Hematopoietic multipotent progenitor cell treated with erythropoietin and hydrocortisone succinate and interleukin-3 and kit ligand, for 8 days (in vitro differentiated cells): ENCODE measurements around the gene MILR1.
A peak's percentile ranks its signal among the peaks of the same experiment; 100 is the strongest.

Experiments
- DNase-seq: peaks from one replicate; pipeline ENCODE4 v3.0.0-alpha.2; 2015

MILR1 gene

DNA sequence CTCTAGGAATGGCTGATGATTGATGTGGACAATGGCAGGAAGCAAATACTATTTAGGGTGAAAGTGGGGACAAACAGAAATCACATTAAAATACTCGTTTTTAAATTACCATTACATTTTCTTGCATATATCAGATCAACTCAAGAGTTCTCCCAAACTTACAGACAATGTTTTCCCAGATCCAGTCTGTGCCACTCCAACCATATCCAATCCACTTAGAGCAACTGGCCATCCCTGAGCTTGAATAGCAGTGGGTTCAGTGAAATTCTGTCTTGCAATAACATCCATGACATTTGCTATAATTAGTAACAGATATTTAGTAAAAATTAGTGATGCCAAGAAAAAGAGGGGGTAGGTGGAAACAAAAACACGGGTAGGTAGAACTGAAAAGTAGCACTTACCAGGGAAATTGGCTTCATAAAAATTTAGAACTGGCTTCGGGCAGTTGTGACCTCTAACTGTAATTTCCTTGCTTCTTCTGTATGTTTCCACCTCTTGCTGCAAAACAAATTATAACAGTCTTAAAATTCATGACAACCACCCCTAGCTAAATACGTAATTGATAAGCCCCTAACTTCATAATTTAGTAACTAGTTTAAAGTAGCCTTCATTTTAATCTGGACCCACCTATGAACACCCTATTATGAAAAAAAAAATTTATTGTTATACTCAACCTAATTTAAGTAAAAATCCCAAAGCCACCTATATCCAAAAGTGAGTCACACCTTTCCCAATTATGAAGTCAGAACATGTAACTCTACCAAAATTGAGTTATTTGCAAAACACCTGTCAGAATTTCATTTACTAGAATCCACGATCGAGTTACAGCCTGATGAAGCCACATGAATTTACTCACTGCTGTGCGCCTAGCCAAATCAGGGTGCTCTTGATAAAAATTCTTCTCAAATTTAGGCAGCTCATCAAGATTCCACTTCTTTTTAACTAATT is 55.2 kb downstream of the MILR1 start:
- DNase-seq: no peak

DNA sequence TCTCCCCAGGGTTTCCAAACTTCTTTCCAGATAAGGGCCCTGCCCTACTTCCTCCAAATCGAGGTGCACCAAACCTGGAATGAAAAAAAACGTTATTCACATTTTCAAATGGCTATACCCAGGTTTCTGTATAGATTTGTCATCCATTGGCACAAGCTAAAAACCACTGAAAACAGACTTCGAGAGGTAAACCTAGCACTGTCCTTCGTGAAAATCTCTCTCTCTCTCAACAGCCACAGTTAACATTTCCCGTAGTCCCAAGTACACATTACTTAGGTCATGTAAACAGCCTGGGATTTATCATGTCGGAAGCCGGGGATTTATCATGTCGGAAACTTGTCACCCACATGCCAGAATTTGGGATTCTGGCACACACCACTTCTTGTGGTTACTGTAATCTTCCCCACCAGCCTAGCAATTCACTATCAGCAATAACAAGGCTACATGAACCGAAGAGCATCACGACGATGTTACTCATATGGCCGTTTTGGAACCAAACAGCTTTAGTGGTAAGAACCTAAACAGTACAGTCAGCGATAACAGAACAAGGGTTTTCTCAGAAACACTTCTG is 55.9 kb downstream of the MILR1 start:
- peak; percentile 87 for DNase-seq

DNA sequence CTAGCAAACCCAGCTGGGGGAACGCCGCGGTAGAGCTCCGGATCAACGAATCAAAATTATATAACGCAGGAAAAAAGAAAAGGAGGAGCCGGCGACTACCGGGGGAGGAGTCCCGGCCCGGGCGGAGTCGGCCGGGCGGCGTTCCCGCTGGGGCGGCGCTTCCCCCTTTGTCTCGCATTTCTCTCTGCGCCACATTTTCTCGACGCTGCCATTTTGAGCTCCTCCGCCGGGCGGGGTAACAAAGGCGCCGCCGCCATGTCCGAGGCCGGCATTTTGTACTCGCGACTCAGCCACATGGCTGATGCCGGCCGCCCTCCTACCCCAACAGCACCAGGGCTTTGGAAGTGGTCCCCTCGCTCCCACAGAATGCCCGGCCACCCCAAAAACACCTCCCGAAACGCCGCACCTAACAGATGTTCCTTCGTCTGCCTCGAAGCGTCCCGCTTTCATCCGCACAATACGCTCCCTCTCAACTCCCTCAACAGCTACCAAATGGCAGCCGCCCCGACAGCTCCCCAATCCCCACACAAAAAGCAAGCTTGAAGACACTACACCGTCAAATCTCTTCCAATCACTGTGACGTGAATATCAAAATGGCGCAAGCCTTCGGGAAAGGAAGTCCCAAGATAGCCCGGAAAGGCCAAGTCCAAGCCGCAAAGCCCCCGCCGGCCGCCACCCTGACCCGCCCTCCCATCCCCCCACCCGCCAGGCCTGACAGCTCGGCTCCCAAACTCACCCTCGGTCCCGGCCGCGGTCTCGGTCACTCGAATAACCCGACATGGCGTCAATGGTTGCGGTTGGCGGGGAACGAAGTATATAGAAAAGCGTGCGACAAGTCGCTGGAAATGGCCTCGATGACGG is 56.7 kb downstream of the MILR1 start:
- peak; percentile 89 for DNase-seq

DNA sequence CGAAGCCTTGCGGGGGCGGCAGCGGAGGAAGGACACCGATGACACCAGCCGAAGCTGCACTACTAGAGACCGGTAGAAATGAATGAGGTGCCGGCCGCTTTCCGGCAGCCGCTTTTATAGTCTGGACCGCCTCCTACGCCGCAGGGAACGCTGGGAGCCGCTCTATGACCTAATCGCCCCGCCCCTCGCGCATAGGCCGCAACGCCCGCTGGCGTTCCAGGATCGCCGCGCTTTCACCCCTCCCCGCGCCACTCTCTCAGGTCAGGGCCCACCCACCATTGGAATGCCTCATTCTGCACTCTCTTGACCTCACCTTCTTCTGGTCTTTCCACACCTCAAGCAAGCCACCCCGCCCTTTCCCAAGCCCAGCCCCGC is 57.3 kb downstream of the MILR1 start, which contains the start of gene DDX5:
Gene DDX5 (minus strand): TSS at position 89 of the 375 bp plus-strand sequence. CDS start 170 bp downstream, outside the sequence.
- DNase-seq: peak; percentile 96

DNA sequence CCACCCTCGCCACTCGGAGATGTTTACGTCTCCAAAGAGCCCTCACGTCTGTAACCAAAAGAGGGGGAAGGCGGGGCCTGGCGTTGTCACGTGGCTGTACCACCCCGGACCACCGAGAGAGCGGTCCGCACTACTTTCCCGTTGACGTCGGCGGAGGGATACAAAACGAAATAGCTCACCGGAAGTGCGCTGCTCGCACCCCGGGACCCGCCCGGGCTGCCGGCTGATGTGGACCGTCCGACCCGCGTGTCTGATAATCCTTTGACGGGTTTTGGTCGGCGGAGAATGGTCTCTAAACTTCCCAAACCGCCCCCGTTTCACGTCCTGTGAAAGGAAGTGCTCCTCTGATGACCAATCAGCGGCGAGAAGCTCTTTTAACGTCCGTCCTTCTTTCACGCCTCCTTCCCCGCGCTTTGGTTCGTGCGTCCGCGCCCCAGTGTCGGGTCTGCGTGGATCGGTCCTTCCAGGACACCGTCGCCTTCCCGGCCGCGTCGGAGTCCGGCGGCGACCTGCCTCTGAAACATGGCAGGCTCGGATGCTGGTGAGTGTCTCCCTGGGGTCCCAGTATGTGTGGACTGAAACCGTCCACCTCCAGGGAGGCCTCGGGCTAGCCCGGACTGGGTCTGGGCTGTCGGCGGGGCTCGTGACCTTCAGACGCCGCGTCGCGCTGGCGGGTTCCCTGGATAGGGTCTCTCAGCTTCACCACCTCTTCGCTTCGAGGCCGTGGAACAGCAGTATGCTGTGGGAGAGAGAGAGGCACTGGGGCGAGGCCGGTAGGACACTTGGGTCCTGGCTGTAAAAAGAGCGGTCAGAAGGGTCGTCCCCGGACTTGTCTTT is 57.9 kb downstream of the MILR1 start, which contains the start of gene CEP95:
Gene CEP95 (plus strand): TSS at position 402 of the 837 bp plus-strand sequence. CDS start 121 bp downstream, at position 523.
- peak; percentile 97 for DNase-seq

DNA sequence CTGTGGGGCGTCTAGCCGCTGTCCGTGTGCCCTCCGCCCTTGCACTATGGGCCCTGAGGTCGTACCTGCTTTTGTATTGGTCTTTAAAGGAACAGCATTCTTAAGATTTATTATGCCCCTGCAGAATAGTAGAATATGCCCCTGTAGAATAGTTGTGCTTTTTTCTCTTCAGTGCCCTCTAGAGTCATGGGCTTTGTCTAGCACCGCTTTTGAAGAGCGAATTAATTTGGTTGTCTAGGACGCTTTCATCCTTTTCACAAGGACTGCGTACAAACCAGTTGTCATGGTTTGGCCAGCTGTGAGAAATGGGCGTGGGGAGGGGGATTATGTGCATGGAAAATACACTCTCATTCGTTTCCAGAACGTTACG is 58.5 kb downstream of the MILR1 start:
- peak; percentile 83 for DNase-seq

DNA sequence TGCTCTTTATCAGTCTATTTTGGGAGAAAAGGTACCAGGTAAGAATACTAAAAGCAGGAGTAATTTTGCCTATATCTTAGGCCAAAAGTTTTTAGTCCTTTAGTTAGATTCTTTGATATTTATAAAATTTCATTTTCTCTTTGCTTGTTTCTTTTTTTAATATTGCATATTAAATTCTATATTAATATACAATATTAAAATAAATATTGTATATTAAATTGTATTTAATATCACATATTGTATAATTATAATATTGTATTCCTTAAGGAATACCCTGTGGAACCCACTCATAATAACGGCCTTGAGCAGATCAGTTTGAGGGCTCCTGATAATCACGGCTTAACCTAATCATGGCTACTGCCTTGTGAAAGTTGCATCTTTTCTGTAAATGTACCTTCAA is 59.8 kb downstream of the MILR1 start:
- DNase-seq: no peak

DNA sequence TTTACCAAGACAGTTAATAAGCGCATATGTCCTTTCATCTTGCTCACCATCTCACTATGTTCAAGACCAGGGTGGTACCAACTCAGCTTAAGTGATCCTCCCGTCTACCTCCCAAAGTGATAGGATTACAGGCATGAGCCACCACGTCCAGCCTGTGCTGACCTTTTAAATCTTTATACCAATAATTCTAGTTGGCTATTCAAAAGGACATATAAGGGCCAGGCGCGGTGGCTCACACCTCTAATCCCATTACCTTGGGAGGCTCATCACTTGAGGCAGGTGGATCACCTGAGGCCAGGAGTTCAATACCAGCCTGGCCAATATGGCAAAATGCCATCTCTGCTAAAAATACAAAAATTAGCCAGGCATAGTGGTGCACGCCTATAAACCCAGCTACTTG is 60.3 kb downstream of the MILR1 start:
- DNase-seq: no peak

DNA sequence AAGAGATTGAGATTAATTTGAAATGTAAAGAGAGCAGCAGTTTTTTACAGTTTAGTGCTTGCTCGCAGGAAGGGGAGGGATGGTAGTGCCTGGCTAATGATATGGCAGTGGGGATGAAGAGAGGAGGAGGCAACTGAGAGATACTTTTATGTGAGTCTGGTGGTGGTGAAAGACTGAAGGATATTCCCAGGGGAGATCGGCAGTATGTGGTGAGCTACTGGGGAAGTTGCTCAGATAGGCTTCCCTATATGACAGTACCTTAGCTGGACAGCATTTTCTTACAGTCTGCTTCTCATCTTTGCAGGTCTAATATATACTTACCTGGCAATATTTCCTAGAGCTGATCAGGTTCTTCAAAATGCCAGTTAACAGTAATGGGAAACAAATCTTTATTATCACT is 66.5 kb downstream of the MILR1 start:
- no peak for DNase-seq

DNA sequence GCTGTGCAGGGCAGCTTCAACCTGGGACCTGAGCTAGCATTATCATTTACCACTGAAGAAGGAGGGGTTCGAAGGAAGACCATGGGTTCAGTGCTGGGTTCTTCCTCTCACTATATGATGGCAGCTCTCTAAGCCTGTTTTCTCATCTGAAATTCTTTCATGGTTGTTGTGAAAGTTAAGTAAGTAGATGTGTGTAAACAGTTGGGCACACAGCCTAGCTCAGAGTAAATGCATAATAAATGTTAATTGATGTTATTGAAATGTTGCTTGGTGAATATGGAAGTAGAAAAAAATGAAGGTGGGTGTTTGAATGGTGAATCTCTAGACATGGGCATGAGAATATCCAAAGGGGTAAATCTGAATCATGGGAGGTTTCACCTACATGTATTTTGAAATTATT is 66.9 kb downstream of the MILR1 start:
- DNase-seq: no peak
